ENCODE results near the gene TSNAXIP1.

GRCh38 chr16:67825119-67825518, 18.4 kb downstream of the TSNAXIP1 start:
- TF ChIP-seq, protein P1, sequence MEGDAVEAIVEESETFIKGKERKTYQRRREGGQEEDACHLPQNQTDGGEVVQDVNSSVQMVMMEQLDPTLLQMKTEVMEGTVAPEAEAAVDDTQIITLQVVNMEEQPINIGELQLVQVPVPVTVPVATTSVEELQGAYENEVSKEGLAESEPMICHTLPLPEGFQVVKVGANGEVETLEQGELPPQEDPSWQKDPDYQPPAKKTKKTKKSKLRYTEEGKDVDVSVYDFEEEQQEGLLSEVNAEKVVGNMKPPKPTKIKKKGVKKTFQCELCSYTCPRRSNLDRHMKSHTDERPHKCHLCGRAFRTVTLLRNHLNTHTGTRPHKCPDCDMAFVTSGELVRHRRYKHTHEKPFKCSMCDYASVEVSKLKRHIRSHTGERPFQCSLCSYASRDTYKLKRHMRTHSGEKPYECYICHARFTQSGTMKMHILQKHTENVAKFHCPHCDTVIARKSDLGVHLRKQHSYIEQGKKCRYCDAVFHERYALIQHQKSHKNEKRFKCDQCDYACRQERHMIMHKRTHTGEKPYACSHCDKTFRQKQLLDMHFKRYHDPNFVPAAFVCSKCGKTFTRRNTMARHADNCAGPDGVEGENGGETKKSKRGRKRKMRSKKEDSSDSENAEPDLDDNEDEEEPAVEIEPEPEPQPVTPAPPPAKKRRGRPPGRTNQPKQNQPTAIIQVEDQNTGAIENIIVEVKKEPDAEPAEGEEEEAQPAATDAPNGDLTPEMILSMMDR (IDR thresholded peaks at IDR 0.05; ENCODE audit: poor library complexity): no peak
- TF ChIP-seq EZH2phosphoT487 (IDR thresholded peaks at IDR 0.05; ENCODE audit: low read depth, severe bottlenecking, unreplicated experiment): no peak
